ENCODE data around the gene DUSP10. TPM values are rescaled to one million over a fixed set of nuclear protein-coding genes. Genes with fewer than 3 reads are reported as not detected.
A peak's percentile ranks its signal among the peaks of the same experiment; 100 is the strongest.

DUSP10 gene
- total RNA-seq, 1 donor: 62.2 TPM

- peaks cover 72% of the 10 kb centered on the region for H3K4me1 ChIP-seq (ENCODE audit: insufficient read depth, low read length)
- no peaks in the 10 kb centered on the region for H3K9me3 ChIP-seq (ENCODE audit: low read depth, low read length)
- peak overlapping the region; percentile 63 for H3K27ac ChIP-seq (ENCODE audit: low read depth, low read length)
- no peak for DNase-seq (ENCODE audit: insufficient read length, low spot score, missing footprints)
- H3K4me2 ChIP-seq (ENCODE audit: insufficient read depth, low read length): peak overlapping the region; percentile 18
- H3K36me3 ChIP-seq (ENCODE audit: insufficient read depth, low read length): no peaks in the 10 kb centered on the region
- no peaks in the 10 kb centered on the region for H4K20me1 ChIP-seq (ENCODE audit: insufficient read depth, low read length)
- H2AFZ ChIP-seq (ENCODE audit: low read length): no peak overlapping the region
- H3K79me2 ChIP-seq (ENCODE audit: insufficient read depth, low read length): peaks cover 77% of the 10 kb centered on the region
- no peak overlapping the region for H3K4me3 ChIP-seq (ENCODE audit: insufficient read depth, low read length)
- TF ChIP-seq, protein P1, sequence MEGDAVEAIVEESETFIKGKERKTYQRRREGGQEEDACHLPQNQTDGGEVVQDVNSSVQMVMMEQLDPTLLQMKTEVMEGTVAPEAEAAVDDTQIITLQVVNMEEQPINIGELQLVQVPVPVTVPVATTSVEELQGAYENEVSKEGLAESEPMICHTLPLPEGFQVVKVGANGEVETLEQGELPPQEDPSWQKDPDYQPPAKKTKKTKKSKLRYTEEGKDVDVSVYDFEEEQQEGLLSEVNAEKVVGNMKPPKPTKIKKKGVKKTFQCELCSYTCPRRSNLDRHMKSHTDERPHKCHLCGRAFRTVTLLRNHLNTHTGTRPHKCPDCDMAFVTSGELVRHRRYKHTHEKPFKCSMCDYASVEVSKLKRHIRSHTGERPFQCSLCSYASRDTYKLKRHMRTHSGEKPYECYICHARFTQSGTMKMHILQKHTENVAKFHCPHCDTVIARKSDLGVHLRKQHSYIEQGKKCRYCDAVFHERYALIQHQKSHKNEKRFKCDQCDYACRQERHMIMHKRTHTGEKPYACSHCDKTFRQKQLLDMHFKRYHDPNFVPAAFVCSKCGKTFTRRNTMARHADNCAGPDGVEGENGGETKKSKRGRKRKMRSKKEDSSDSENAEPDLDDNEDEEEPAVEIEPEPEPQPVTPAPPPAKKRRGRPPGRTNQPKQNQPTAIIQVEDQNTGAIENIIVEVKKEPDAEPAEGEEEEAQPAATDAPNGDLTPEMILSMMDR (IDR thresholded peaks at IDR 0.05; ENCODE audit: extremely low read depth, low read depth, low read length): no peak
- H3K27me3 ChIP-seq (ENCODE audit: insufficient read depth, low read length): no peaks in the 10 kb centered on the region
These were observed 19.5 kb downstream of the DUSP10 start for GRCh38 chr1:221722254-221723017.

DNA sequence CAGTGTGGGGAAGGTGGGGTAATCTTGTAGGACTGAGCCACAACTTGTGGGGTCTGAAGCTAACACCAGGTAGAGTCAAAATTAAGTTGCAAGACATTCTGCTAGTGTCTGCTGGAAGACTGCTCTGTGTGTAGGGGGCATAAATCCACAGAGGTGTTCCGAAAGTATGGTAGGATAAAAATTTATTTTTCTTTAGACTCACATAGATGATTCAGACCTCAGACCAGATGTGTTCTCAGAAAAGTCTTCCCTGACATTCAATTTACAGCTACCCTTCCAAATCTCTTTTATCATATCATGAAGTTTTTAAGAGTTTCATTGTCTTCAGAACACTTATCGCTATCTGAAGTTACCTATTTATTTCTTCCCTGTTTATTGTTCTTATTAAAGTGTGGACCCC lies 21.3 kb downstream of the DUSP10 start:
- DNase-seq (ENCODE audit: insufficient read length, low spot score, missing footprints): peak; percentile 32
- H3K4me2 ChIP-seq (ENCODE audit: insufficient read depth, low read length): no peak overlapping the region
- no peak overlapping the region for H2AFZ ChIP-seq (ENCODE audit: low read length)
- H3K27ac ChIP-seq (ENCODE audit: low read depth, low read length): peak overlapping the region; percentile 21
- H3K27me3 ChIP-seq (ENCODE audit: insufficient read depth, low read length): no peaks in the 10 kb centered on the region
- H4K20me1 ChIP-seq (ENCODE audit: insufficient read depth, low read length): no peaks in the 10 kb centered on the region
- H3K36me3 ChIP-seq (ENCODE audit: insufficient read depth, low read length): no peaks in the 10 kb centered on the region
- peaks cover 80% of the 10 kb centered on the region for H3K79me2 ChIP-seq (ENCODE audit: insufficient read depth, low read length)
- TF ChIP-seq, protein P1 (IDR thresholded peaks at IDR 0.05; ENCODE audit: extremely low read depth, low read depth, low read length): no peak
- H3K4me1 ChIP-seq (ENCODE audit: insufficient read depth, low read length): peaks cover 76% of the 10 kb centered on the region
- H3K9me3 ChIP-seq (ENCODE audit: low read depth, low read length): no peaks in the 10 kb centered on the region
- H3K4me3 ChIP-seq (ENCODE audit: insufficient read depth, low read length): no peak overlapping the region

- Histone ChIP-seq H3K4me2 (ENCODE audit: insufficient read depth, low read length) (peak overlapping the region; percentile 7), H3K27me3 (ENCODE audit: insufficient read depth, low read length) (no peaks in the 10 kb centered on the region), H4K20me1 (ENCODE audit: insufficient read depth, low read length) (no peaks in the 10 kb centered on the region), H3K4me3 (ENCODE audit: insufficient read depth, low read length) (no peak overlapping the region), H3K4me1 (ENCODE audit: insufficient read depth, low read length) (peaks cover 75% of the 10 kb centered on the region), H3K36me3 (ENCODE audit: insufficient read depth, low read length) (no peaks in the 10 kb centered on the region), H3K27ac (ENCODE audit: low read depth, low read length) (peak overlapping the region; percentile 78), H3K79me2 (ENCODE audit: insufficient read depth, low read length) (peaks cover 85% of the 10 kb centered on the region), H3K9me3 (ENCODE audit: low read depth, low read length) (no peaks in the 10 kb centered on the region), H2AFZ (ENCODE audit: low read length) (no peak overlapping the region)
- DNase-seq (ENCODE audit: insufficient read length, low spot score, missing footprints): no peak
- TF ChIP-seq, protein P1 (IDR thresholded peaks at IDR 0.05; ENCODE audit: extremely low read depth, low read depth, low read length): no peak
These were observed 21.9 kb downstream of the DUSP10 start for GRCh38 chr1:221719987-221720386.

DNA sequence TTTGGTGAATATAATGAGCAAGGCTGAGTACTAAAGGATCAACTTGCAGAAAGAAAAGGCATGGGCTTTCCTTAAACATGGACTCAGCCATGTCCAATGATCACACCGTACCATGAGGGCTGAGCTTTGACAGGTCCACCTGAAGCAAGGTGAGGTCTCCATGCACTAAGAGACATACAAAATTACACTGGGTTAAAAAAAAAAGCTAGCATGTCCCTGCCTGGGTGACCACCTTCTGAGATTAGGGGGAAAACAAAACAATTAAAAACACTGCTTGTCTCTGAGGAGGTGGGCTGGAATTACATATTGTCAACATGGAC lies 22.7 kb downstream of the DUSP10 start:
- no peak for DNase-seq (ENCODE audit: insufficient read length, low spot score, missing footprints)

More for the DNA sequence above, 22.7 kb downstream of the DUSP10 start:
- Histone ChIP-seq H3K79me2 (ENCODE audit: insufficient read depth, low read length) (peaks cover 86% of the 10 kb centered on the region), H3K27me3 (ENCODE audit: insufficient read depth, low read length) (no peaks in the 10 kb centered on the region), H4K20me1 (ENCODE audit: insufficient read depth, low read length) (no peaks in the 10 kb centered on the region), H3K4me1 (ENCODE audit: insufficient read depth, low read length) (peaks cover 70% of the 10 kb centered on the region), H3K4me3 (ENCODE audit: insufficient read depth, low read length) (no peak overlapping the region), H3K4me2 (ENCODE audit: insufficient read depth, low read length) (peak overlapping the region; percentile 53), H2AFZ (ENCODE audit: low read length) (no peak overlapping the region), H3K9me3 (ENCODE audit: low read depth, low read length) (no peaks in the 10 kb centered on the region), H3K27ac (ENCODE audit: low read depth, low read length) (peak overlapping the region; percentile 78), H3K36me3 (ENCODE audit: insufficient read depth, low read length) (no peaks in the 10 kb centered on the region)
- TF ChIP-seq, protein P1 (IDR thresholded peaks at IDR 0.05; ENCODE audit: extremely low read depth, low read depth, low read length): no peak

Measured in osteoblast (primary cell).